ENCODE results near the gene MGA. TPM values are rescaled to one million over a fixed set of nuclear protein-coding genes. Genes with fewer than 3 reads are reported as not detected.

Gene MGA
- total RNA-seq, 1 donor from 2014 or later = 31.3 TPM

Other genes starting within 250 kb of the MGA start
- 11.3 and 12.5 TPM in 2 replicates for gene RTF1, start 243.3 kb upstream of the MGA start, total RNA-seq
- gene ITPKA, start 166.5 kb upstream of the MGA start, total RNA-seq = 0.20 and 0.65 TPM in 2 replicates
- under 0.01 TPM in 1 of 2 replicates, not detected in the other for gene LTK, start 146.6 kb upstream of the MGA start, total RNA-seq
- gene RPAP1, start 116.1 kb upstream of the MGA start, total RNA-seq = 7.2 and 8.5 TPM in 2 replicates
- gene TYRO3, start 101.2 kb upstream of the MGA start, total RNA-seq = 1.6 and 2.8 TPM in 2 replicates
- gene MAPKBP1, start 114.1 kb downstream of the MGA start, total RNA-seq = 7.1 and 8.5 TPM in 2 replicates
- gene JMJD7, start 167.7 kb downstream of the MGA start, total RNA-seq = 1.7 and 1.8 TPM in 2 replicates
- gene PLA2G4B, start 178.4 kb downstream of the MGA start, total RNA-seq = 0.20 and 0.22 TPM in 2 replicates
- 2.2 and 2.6 TPM in 2 replicates for gene SPTBN5, start 233.6 kb downstream of the MGA start, total RNA-seq

All from lung microvascular endothelial cell (primary cell).